Loucy (cell line): Measurements from ENCODE around the gene ZNF320.
"Not testable (repeated sequence)": the region's sequence is repeated elsewhere in the genome, so short reads cannot be mapped to it uniquely, and the experiment has no call there.

ENCODE experiments used
- H2AFZ ChIP-seq: fragments of 200-600 bp; sonication (generic); 2 replicates; pipeline ENCODE4 v1.6.0; 2016; ENCODE audit warnings: antibody characterized with exemption, mild to moderate bottlenecking, low read length, moderate library complexity
- H3F3A ChIP-seq: fragments of 200-600 bp; 2 replicates; pipeline ENCODE4 v1.6.0; 2016; ENCODE audit warnings: antibody characterized with exemption, low read depth, mild to moderate bottlenecking
- H3K27me3 ChIP-seq: fragments of 200-600 bp; sonication (generic); 2 replicates; pipeline ENCODE4 v1.6.1; 2014; ENCODE audit warnings: low read length, mild to moderate bottlenecking; ENCODE audit not compliant: insufficient read depth, poor library complexity, severe bottlenecking
- H3K36me3 ChIP-seq: fragments of 200-600 bp; sonication (generic); 2 replicates; pipeline ENCODE4 v1.6.1; 2016; ENCODE audit warnings: low read length; ENCODE audit not compliant: insufficient read depth
- H3K4me1 ChIP-seq: fragments of 200-600 bp; sonication (generic); 2 replicates; pipeline ENCODE4 v1.5.1; 2014; ENCODE audit warnings: low read length, mild to moderate bottlenecking; ENCODE audit not compliant: insufficient read depth, poor library complexity, severe bottlenecking
- H3K4me2 ChIP-seq: fragments of 200-600 bp; sonication (generic); 2 replicates; pipeline ENCODE4 v1.6.0; 2014; ENCODE audit warnings: antibody characterized with exemption, low read length, low read depth, mild to moderate bottlenecking; ENCODE audit not compliant: poor library complexity, severe bottlenecking
- H3K4me3 ChIP-seq: fragments of 200-600 bp; sonication (generic); 2 replicates; pipeline ENCODE4 v1.5.1; 2014; ENCODE audit warnings: low read length, mild to moderate bottlenecking, mixed read lengths; ENCODE audit not compliant: poor library complexity, severe bottlenecking
- H3K79me2 ChIP-seq: fragments of 200-600 bp; sonication (generic); 2 replicates; pipeline ENCODE4 v1.6.1; 2014; ENCODE audit warnings: low read length; ENCODE audit not compliant: insufficient read depth
- H3K9ac ChIP-seq: fragments of 200-600 bp; sonication (generic); 2 replicates; pipeline ENCODE4 v1.6.0; 2014; ENCODE audit warnings: mild to moderate bottlenecking, low read depth, low read length, moderate library complexity; ENCODE audit not compliant: poor library complexity, severe bottlenecking
- H3K9me2 ChIP-seq: fragments of 200-600 bp; sonication (generic); replicated peaks from 2 replicates; pipeline ENCODE4 v1.6.1; 2016; ENCODE audit warnings: low read depth, low read length, mixed read lengths
- H3K9me3 ChIP-seq: fragments of 200-600 bp; sonication (generic); 2 replicates; pipeline ENCODE4 v1.6.1; 2014; ENCODE audit warnings: mild to moderate bottlenecking, antibody characterized with exemption, low read length, low read depth; ENCODE audit not compliant: insufficient read depth
- H4K20me1 ChIP-seq: fragments of 200-600 bp; sonication (generic); 2 replicates; pipeline ENCODE4 v1.6.0; 2014; ENCODE audit warnings: antibody characterized with exemption, low read length, mild to moderate bottlenecking; ENCODE audit not compliant: insufficient read depth, poor library complexity, severe bottlenecking
- EZH2phosphoT487 ChIP-seq: fragments of 200-600 bp; IDR thresholded peaks from 2 replicates; pipeline ENCODE4 v1.6.1; 2018; ENCODE audit warnings: antibody characterized with exemption, mild to moderate bottlenecking, moderate library complexity, borderline replicate concordance
- TF ChIP-seq, protein P1 (sequence below): fragments of 200-600 bp; sonication (generic); conservative IDR thresholded peaks from 2 replicates; pipeline ENCODE4 v1.5.1; 2014; ENCODE audit warnings: mild to moderate bottlenecking, antibody characterized with exemption, low read length

ZNF320 gene

DNA sequence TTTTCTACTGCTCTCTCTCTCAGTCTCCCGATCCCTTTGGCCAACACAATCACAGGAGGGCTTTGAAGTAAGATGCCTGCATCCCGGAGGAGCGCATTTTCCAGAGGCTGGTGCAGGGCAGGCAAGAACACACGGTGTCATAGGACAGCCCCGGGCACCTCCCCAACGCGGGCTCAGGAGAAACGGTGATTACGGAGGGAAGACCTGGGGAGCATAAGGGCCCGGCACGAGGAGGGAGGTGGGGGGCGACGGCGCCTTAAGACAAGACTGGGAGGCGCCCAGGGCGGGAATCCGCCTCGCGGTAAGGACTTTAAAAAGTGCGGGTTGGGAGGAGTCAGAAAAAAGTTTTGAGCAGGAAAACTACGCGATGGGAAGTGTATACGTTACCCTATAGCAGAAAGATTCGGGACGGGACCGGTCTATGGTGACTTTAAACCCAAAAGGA is 44.5 kb upstream of the ZNF320 start:
- Histone ChIP-seq H3F3A (no peaks in the 10 kb centered on the region), H2AFZ (peak overlapping the region; percentile 94), H3K36me3 (no peaks in the 10 kb centered on the region), H4K20me1 (no peaks in the 10 kb centered on the region), H3K79me2 (peaks cover 37% of the 10 kb centered on the region; the same call in 1 of the 2 replicates), H3K27me3 (no peaks in the 10 kb centered on the region), H3K9me3 (no peaks in the 10 kb centered on the region; the same call in 1 of the 2 replicates), H3K9me2 (no peaks in the 10 kb centered on the region), H3K4me2 (peak overlapping the region; percentile 98), H3K9ac (peak overlapping the region; percentile 89), H3K4me3 (peak overlapping the region; percentile 92), H3K4me1 (peaks cover 35% of the 10 kb centered on the region)
- no peak for TF ChIP-seq EZH2phosphoT487
- TF ChIP-seq, protein P1, sequence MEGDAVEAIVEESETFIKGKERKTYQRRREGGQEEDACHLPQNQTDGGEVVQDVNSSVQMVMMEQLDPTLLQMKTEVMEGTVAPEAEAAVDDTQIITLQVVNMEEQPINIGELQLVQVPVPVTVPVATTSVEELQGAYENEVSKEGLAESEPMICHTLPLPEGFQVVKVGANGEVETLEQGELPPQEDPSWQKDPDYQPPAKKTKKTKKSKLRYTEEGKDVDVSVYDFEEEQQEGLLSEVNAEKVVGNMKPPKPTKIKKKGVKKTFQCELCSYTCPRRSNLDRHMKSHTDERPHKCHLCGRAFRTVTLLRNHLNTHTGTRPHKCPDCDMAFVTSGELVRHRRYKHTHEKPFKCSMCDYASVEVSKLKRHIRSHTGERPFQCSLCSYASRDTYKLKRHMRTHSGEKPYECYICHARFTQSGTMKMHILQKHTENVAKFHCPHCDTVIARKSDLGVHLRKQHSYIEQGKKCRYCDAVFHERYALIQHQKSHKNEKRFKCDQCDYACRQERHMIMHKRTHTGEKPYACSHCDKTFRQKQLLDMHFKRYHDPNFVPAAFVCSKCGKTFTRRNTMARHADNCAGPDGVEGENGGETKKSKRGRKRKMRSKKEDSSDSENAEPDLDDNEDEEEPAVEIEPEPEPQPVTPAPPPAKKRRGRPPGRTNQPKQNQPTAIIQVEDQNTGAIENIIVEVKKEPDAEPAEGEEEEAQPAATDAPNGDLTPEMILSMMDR: no peak

DNA sequence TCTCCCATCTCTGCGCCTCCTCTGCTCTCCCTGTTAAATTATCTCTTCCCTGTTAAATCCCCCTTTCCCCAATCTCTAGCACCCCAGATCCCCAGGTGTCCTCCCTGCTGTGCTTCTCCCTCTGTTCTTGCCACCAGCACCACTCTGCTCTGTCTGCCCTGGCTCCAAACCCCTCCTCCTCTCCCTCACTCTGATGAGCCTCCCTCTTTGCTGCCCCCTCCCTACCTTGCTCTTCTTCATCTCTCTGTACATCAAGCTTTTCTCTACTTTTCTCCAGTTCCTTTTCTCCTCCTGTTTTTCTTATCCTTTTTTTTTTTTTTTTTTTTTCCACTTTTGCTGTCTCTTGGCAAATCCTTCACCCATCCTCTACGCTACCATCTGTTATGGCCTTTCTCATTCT is 44.1 kb upstream of the ZNF320 start:
- H3F3A ChIP-seq, H3K36me3 ChIP-seq, H3K9me3 ChIP-seq, H3K9me2 ChIP-seq, H4K20me1 ChIP-seq, H3K27me3 ChIP-seq: not testable (repeated sequence)
- peak overlapping the region; percentile 98 for H3K4me2 ChIP-seq
- H3K4me1 ChIP-seq: peaks cover 37% of the 10 kb centered on the region
- peak overlapping the region; percentile 92 for H3K4me3 ChIP-seq
- peak overlapping the region; percentile 89 for H3K9ac ChIP-seq
- H3K79me2 ChIP-seq: peaks cover 37% of the 10 kb centered on the region; the same call in 1 of the 2 replicates
- H2AFZ ChIP-seq: peak overlapping the region; percentile 94; the same call in 1 of the 2 replicates

DNA sequence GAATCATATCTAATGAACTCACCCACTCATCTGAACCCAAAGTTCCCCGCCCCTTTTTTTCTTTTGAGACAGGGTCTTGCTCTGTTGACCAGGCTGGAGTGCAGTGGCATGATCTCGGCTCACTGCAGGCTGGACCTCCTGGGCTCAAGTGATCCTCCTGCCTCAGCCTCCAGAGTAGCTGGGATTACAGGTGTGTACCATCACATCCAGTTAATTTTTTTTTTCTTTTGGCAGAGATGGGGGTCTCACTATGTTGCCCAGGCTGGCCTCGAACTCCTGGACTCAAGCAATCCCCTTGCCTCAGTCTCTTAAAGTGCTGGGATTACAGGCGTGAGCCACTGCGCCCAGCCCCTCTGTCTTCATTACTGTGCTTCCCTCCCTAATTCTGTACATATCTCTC is 43.5 kb upstream of the ZNF320 start:
- peaks cover 37% of the 10 kb centered on the region; the same call in 1 of the 2 replicates for H3K79me2 ChIP-seq
- H2AFZ ChIP-seq, H3K9ac ChIP-seq, H3K9me2 ChIP-seq, H3F3A ChIP-seq, H3K27me3 ChIP-seq, H3K9me3 ChIP-seq, H4K20me1 ChIP-seq, H3K36me3 ChIP-seq: not testable (repeated sequence)
- H3K4me1 ChIP-seq: peaks cover 37% of the 10 kb centered on the region
- peak overlapping the region; percentile 98 for H3K4me2 ChIP-seq
- peak overlapping the region; percentile 17 for H3K4me3 ChIP-seq

DNA sequence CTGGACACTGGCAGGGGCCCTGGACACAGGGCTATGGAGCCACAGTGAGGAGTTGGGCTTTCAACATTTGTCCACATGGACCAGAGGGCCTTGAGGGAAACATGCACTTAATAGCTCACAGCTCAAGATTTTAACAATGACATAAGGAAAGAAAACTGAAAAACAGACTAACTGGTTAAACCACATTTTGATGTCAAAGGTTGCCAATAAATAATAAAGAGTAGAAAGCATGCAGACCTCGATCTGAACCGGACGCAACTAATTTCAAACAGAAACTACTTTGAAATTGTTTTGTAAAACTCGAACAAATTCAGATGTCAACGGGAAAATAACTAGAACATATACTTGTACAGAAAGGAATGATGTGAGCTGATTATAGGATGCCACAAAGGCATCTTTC is 41.3 kb upstream of the ZNF320 start:
- peaks cover 37% of the 10 kb centered on the region for H3K4me1 ChIP-seq
- peak overlapping the region; percentile 17 for H3K4me3 ChIP-seq
- no peaks in the 10 kb centered on the region for H3K9me2 ChIP-seq
- H2AFZ ChIP-seq: no peak overlapping the region
- H3K4me2 ChIP-seq: peak overlapping the region; percentile 55
- TF ChIP-seq, protein P1: no peak
- no peak for TF ChIP-seq EZH2phosphoT487
- peak overlapping the region; percentile 11 for H3K9ac ChIP-seq
- no peaks in the 10 kb centered on the region for H3K36me3 ChIP-seq
- no peaks in the 10 kb centered on the region for H3F3A ChIP-seq
- no peaks in the 10 kb centered on the region for H3K27me3 ChIP-seq
- no peaks in the 10 kb centered on the region for H3K9me3 ChIP-seq
- H4K20me1 ChIP-seq: no peaks in the 10 kb centered on the region
- H3K79me2 ChIP-seq: peaks cover 37% of the 10 kb centered on the region; the same call in 1 of the 2 replicates
